Anterior cingulate cortex (tissue), 58 donors: ENCODE data around the gene PARP15.

Source experiments
- DNase-seq, 58 donors: peaks; one replicate each; lab custom pipeline; 2025; lab: John Stamatoyannopoulos, UW

The PARP15 gene

DNA sequence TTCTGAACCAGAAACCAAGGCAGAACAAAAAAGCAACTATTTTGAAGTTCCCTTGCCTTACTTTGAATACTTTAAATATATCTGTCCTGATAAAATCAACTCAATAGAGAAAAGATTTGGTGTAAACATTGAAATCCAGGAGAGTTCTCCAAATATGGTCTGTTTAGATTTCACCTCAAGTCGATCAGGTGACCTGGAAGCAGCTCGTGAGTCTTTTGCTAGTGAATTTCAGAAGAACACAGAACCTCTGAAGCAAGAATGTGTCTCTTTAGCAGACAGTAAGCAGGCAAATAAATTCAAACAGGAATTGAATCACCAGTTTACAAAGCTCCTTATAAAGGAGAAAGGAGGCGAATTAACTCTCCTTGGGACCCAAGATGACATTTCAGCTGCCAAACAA, 8.7 kb upstream of the PARP15 start:
- no peak for DNase-seq

DNA sequence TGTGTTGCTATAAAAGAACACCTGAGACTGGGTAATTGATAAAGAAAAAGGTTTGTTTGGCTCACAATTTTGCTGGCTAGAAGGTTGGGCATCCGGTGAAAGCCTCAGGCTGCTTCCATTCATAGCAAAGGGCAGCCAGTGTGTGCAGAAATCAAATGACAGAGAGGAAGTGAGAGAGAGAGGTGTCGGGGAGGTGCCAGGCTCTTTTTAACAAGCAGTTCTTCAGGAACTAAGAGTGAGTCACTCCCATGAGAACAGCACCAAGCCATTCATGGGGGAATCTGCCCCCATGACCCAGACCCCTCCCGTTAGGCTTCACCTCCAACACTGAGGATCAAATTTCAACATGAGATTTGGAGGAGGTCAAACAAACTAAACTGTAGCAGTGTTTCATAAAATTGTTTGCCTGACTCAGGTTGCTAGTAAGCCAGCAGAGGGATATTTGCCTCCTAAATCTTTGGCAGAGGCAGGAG, 4.5 kb upstream of the PARP15 start:
- no peak for DNase-seq

DNA sequence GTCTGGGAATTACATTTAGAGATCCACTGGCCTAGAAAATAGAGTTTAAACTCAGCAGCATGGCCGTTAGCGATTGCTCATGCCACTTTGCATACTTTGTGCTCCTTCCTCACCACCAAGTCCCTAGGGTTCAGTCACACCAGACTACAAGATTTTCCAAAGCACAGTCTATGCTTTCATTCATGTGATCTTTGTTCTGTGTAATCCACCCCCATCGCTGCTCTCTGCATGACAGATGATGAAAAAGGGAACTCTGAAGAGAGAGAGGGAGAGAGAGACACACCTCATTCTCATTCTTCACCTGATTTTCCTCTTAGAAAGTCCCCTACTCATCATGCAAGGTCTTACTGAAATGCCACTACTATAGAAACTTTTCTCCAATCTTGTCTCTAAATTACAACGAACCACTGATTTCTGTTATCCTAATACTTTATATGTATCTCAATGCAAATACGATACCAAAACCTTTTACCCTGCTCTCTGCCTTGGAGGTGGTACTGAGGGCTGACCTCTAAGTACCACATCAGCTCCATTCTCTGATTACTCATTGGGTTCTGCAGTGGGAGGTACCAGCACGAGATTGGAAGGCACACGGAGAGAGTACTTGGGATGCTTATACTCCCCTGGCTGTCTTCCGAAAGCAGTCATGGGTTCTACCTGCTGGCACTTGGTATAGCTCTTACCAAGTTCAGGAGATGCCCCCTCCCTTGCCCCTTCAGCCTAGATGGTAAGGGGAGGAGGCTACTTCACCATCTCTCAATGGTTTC, 1.1 kb upstream of the PARP15 start:
- no peak for DNase-seq

DNA sequence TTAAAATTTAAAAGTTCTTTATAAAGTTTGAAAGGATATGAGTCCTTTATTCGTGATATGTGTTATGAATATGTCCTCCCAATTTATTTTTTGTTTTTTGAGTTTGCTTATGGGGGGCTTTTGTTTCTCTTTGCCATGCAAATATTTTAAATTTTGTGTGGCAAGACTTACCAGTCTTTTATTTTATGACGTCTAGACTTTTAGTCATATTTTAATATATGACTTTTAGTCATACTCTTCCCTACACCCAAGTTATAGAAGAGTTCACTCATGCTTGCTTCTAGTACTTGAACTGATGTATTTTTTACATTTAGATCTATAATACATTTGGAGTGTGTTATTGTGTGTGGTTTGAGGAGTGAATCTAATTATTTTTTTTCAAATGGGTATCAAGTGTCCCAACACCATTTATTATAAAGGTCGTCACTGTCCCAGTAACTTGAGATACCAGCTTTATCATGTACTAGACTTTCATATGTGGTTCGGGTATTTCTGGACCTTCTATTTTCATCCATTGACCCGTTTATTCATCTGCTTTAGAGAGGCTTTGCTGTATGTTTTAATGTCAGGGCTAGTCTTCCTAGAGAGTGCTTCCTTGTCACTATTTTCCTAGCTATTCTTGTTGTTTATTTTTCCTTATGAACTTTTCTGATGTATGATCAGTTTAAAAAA, 755 bp downstream of the PARP15 start:
- DNase-seq, result no peak

DNA sequence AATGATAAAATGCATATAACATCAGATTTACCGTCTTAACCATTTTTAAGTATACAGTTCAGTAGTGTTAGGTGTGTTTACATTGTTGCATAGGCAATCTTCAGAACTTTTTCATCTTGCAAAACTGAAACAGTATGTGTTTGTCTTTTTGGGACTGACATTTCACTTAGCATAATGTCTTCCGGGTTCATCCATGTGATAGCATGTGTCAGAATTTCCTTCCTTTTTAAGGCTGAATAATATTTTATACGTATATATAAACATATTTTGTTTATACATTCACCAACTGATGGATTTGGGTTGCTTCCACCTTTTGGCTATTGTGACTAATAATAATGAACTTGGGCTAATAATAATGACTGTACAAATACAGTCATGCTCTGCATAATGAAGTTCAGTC, 3.0 kb downstream of the PARP15 start:
- DNase-seq, result no peak

DNA sequence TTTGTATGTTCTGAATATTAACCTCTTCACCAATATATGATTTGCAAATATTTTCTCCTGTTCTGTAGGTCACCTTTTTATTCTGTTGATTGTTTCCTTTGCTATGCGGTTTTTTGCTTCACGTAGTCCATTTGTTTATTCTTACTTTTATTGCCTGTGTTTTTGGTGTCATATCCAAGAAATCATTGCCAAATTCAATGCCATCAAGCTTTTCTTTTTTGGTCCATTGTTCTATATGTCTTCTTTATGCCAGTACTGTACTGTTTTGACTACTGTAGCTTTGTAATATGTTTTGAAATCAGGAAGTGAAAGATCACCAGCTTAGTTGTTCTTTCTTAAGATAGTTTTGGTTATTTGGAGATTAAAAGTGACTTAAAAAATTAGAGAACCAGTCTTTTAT, 4.2 kb downstream of the PARP15 start:
- DNase-seq, result no peak

DNA sequence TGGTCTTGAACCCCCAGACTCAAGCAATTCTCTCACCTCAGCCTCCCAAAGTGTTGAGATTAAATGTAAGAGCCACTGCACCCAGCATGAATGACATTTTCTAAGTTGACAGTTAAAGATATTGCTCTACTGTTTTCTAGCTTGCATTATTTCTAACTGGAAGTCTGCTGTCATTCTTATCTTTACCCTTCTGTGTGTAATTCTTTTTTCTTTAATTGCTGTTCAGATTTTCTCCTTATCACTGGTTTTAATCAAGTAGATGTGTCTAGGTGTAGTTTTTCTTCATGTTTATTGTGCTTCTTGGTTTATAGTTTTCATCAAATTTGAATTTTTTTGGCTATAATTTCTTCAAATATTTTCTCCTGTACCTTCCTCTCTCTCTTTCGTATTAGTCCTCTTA, 4.9 kb downstream of the PARP15 start:
- no peak for DNase-seq

DNA sequence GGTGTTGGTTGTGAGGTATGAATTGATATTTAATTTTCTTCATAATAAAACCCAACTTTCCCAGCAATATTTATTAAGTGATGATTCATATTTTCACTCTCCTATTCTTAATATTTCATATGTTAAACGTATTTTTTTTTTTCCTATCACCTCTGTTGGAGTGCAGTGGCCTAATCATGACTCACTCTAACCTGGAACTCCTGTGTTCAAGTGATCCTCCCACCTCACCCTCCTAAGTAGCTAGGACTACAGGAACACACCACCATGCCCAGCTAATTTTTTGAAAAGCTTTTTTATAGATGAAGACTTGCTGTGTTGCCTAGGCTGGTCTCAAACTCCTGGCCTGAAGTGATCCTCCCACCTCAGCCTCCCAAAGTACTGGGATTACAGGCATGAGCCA, 8.6 kb downstream of the PARP15 start:
- DNase-seq, result no peak

DNA sequence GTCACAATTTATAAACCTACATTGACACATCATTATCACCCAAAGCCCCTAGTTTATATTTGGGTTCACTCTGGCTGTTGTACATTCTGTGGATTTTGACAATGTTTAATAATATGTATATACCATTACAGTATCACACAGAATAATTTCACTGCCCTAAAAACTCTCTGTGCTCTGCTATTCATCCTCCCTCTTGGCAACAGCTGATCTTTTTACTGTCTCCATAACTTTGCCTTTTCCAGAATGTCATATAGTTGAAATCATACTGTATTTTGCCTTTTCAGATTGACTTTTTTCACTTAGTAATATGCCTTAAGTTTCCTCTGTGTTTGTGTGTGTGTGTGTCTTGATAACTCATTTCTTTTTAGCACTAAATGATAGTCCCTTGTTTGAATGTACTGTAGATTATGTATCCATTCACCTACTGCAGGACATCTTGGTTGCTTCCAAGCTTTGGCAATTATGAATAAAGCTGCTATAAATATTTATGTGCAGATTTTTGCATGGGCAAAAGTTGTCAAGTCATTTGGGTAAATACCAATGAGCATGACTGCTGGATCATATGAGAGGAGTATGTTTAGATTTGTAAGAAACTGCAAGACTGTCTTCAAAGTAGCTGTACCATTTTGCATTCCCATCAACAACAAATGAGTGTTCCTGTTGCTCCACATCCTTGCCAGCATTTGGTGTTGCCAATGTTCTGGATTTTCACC, 9.5 kb downstream of the PARP15 start:
- no peak for DNase-seq

DNA sequence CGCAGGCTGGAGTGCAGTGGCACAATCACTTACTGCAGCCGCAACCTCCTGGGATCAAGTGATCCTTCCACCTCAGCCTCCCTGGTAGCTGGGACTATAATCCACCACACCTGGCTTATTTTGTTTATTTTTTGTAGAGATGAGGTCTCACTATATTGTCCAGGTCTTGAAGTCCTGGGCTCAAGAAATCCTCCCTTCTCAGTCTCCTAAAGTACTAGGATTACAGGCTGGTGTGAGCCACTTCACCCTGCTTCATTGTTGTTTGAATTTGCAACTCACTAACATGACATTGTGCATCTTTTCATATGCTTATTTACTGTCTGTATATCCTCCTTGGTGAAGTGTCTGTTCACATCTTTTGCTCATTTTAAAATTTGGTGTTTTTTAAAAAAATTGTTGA, 10.1 kb downstream of the PARP15 start:
- DNase-seq, result no peak

DNA sequence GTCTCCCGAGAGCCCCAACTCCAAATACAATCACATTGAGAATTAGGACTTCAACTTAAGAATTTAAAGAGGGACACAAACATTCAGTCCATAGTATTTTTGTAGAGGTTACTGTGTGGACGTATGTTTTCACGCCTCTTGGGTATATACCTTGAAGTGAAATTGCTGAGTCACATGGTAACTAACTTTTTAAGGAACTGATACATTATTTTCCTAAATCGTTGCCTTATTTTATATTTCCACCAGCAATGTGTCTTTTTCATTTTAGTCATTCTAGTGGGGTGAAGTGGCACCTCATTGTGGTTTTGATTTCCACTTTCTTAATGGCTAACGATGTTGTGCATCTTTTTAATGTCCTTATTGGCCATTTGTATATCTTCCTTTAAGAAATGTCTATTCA, 11.8 kb downstream of the PARP15 start:
- DNase-seq, result no peak

DNA sequence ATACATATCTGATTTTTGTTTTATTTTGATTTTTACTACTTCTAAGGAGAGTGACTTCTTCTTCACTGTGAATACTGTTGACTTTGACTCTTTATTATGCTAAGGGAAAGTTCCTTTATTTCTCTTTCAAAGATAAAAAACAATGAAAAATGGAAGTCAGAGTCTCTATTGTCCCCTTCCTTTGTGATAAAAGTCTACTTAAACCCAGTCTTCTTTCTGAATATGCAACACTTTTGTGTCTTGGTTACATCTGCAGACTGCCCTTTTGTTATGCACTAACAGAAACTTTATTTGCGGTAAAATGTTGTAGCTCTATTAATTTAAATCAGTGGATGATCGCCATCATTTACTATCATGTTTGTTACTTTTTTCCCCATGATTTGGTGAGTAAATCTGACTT, 13.2 kb downstream of the PARP15 start:
- DNase-seq, result no peak

DNA sequence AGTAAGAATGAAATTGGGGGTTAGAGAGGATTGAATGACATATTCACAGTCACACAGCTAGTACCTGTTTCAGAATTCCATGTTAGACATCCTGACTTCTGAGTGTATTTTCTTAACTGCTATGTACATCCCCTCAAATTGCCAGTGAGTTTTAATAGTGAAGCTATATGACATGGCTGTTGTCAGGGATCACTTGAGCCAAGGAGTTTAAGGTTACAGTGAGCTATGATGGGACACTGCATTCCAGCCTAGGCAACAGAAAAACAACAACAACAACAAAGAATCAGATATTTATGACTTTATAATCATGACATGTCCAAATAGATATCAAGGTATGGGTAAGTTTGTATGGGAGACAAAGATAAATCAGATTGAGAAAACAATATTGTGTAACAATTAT, 16.6 kb downstream of the PARP15 start:
- DNase-seq, result no peak

DNA sequence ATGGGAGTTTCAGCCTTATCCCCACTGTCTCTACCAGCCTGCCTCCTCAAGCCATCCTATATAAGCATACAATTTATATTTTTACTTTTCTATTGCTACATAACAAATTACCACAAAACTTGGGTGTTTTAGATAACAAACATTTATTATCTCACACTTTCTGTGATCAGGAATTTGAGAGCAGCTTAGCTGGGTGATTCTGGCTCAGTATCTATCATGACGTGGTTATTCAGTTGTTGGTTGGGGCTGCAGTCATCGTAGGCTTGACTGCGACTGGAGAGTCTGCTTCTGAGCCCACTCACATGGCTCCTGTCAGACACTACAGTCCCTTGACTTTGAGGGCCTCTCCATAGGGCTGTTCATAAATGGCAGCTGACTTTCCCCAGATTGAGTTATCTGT, 20.7 kb downstream of the PARP15 start:
- DNase-seq, result no peak

DNA sequence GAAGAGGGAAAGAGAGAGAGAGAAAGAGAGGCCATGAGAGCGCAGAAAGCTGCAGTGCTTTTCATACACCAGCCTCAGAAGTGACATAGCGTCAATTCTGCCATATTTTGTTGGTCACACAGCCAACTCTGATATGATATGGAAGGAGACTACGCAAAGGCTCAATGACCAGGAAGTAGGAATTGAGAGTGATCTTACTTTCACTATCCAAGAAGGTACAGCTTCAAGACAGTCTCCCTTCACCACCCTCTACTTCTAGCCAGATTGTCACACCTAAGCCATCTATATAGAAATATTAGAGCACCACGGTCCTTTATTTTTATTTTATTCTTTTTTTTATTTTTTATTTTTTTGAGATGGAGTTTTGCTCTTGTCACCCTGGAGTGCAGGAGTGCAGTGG, 21.1 kb downstream of the PARP15 start:
- DNase-seq, result no peak

DNA sequence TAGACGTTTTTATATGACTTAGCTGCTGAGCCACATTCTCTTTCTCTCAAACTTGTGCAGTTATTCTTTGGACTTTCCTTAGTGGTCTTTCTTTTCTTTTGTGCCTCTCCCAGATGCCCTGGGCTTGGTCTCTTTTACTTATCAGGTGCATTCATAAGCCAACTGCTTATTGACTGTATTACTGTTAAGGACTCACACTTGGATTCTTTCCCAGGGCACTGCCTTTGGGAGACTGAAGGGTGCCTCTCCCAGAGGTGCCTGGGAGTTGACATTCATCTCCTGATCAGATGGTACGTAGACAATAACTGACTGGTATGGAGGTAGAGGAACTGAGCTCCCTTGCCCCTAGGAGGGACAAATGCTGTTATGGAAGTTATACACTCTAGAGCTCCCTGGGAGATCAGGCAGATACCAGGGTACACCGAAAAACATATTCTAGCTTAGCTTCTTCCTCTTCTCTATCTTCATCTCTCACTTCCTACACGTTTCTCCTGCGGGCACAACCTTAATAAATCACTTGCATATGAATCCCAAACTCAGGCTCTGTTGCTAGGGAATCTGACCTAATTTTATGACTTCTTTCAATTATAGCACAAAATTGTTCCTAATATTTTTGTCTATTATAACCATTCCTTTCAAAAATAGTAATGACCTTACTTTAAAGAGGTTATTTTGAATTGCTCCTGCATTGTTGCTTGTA, 24.7 kb downstream of the PARP15 start:
- DNase-seq, result no peak

DNA sequence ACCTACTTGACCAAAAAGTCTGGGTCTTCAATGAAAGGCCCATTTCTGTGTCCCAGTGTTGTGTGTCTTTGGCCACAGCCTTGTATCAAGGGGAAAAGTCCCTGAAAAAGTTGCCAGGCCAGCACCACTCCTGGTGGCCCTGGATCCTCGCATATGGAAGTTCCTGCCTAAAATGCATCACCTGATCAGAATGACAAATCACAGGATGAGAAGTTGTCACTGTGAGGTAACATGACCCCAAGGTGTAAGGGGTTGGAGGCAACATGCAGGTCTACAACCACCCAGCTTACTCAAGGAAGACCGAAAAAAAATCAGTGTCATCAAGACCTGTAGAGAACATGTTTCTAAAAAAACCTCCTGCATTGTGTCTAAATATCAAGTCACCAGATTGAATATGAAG, 25.6 kb downstream of the PARP15 start:
- no peak for DNase-seq

DNA sequence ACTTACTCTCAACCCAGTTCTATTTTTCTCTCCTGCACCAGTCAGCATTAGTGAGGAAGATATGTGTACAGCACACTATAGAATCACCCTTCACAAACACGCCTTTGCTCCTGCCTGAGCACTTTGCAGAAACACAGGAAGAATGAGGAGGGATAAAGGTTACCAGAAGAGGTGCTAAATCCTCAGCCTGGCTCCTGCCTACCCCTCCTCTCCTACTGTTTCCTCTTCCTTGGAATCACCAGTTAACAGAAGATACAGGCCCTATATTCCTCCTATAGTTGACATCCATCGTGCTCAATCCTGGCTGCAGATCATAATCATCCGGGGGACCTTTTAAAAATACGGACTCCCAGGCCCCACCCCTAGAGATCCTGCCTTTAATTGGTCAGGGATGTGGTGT, 28.9 kb downstream of the PARP15 start:
- DNase-seq, result no peak

DNA sequence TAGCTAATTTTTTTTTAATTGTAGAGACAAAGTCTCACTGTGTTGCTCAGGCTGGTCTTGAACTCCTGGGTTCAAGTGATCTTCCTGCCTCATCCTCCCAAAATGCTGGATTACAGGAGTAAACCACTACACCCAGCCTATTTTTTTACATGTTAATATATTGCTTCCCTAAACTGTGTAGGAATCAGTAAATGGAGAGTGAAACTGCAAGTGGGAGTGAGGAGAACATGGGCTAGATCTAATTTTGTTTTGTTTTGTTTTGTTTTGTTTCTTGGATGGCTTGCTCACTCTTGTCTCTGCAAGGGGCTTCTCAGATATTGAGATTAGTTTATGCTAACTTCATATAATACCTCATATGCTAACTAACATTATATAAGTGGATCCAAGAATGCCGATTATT, 31.5 kb downstream of the PARP15 start:
- DNase-seq, result no peak

DNA sequence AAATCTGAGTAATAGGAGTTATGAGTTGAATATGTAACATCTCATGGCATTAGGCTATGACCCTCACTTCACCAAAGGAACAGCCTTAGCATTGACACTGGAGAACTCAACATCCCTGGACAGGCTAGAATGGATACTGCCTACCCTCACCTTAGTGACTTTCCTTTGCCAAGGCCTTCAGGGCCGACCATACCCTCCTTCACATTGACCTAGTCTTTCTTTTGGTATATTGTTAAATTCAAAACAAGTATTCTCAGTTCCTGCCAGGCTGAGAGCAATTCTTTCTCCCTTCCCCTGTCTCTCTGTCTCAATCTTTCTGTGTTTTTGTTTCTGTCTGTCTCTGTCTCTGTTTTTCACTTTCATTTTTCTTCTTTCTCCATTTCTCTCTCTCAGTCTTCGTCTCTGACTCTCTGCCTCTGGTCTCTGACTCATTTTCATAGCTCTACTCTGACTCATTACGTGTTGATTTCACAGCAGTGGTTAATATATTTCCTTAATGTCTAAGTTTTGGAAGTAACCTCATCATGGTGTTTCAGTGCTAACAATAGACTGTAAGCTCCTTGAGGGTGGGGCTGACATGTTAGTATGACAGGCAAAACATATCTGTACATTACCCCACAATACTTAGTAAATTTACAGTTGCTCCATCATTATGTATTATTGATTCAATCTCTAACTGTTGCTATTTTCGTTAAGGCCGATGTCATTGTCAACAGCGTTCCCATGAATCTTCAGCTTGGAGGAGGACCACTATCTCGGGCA, 32.5 kb downstream of the PARP15 start:
- DNase-seq, result no peak
